HG02678 (cell line): Measurements from ENCODE around the gene WDR44.
A peak's percentile ranks its signal among the peaks of the same experiment; 100 is the strongest.
"Not testable (repeated sequence)": the region's sequence is repeated elsewhere in the genome, so short reads cannot be mapped to it uniquely, and the experiment has no call there.

ENCODE experiments used
- ATAC-seq: cut with Tn5 transposase; IDR thresholded peaks from one replicate; pipeline ENCODE4 v1.9.1; 2021; ENCODE audit warnings: mild to moderate bottlenecking, moderate library complexity; ENCODE audit not compliant: unreplicated experiment

WDR44 gene

GRCh38 chrX:118345464-118346257 lies at the start of gene WDR44:
WDR44 (plus strand) TSS chrX:118346106; CDS start chrX:118346504, 398 bp downstream.
- peak; percentile 87 for ATAC-seq

GRCh38 chrX:118305827-118306226 lies 40.1 kb upstream of the WDR44 start:
- not testable (repeated sequence) for ATAC-seq

GRCh38 chrX:118315529-118315928 lies 30.4 kb upstream of the WDR44 start:
- no peak for ATAC-seq

- ATAC-seq = no peak
Measured at GRCh38 chrX:118324588-118324987, 21.3 kb upstream of the WDR44 start.

- no peak for ATAC-seq
Measured at GRCh38 chrX:118325453-118325852, 20.5 kb upstream of the WDR44 start.

GRCh38 chrX:118329175-118329574 lies 16.7 kb upstream of the WDR44 start:
- no peak for ATAC-seq

- ATAC-seq = no peak
Measured at GRCh38 chrX:118337687-118338086, 8.2 kb upstream of the WDR44 start.

- ATAC-seq = no peak
Measured at GRCh38 chrX:118338930-118339329, 7.0 kb upstream of the WDR44 start.

- peak; percentile 3 for ATAC-seq
Measured at GRCh38 chrX:118345045-118345463, 852 bp upstream of the WDR44 start.

GRCh38 chrX:118346258-118347094 lies 570 bp downstream of the WDR44 start:
- peak; percentile 25 for ATAC-seq

GRCh38 chrX:118347131-118347530 lies 1.2 kb downstream of the WDR44 start:
- no peak for ATAC-seq

GRCh38 chrX:118347736-118348135 lies 1.8 kb downstream of the WDR44 start:
- ATAC-seq = no peak

GRCh38 chrX:118348186-118348810 lies 2.4 kb downstream of the WDR44 start:
- ATAC-seq = no peak

- ATAC-seq = no peak
Measured at GRCh38 chrX:118349188-118349587, 3.3 kb downstream of the WDR44 start.

- ATAC-seq = no peak
Measured at GRCh38 chrX:118350221-118350620, 4.3 kb downstream of the WDR44 start.

GRCh38 chrX:118350706-118351105 lies 4.8 kb downstream of the WDR44 start:
- no peak for ATAC-seq

- no peak for ATAC-seq
Measured at GRCh38 chrX:118352566-118352965, 6.7 kb downstream of the WDR44 start.

- peak; percentile 52 for ATAC-seq
Measured at GRCh38 chrX:118353081-118353850, 7.4 kb downstream of the WDR44 start.

GRCh38 chrX:118355225-118355920 lies 9.5 kb downstream of the WDR44 start:
- no peak for ATAC-seq

- ATAC-seq = no peak
Measured at GRCh38 chrX:118356154-118356701, 10.3 kb downstream of the WDR44 start.
